KBM-7 (cell line): ENCODE measurements around the gene CEP112.

Experiments used
- DNase-seq: peaks from one replicate; pipeline ENCODE4 v3.0.0-alpha.2; 2015
- in situ Hi-C: fragments of 300-500 bp; cut with MboI; formaldehyde crosslinking; loops from 2 replicates; pipeline ENCODE4 v1.14.3; 2020; ENCODE audit warnings: low sequenced_read_pairs, low pct_unique_long_range_greater_than_20kb, mixed read lengths

CEP112 gene

DNA sequence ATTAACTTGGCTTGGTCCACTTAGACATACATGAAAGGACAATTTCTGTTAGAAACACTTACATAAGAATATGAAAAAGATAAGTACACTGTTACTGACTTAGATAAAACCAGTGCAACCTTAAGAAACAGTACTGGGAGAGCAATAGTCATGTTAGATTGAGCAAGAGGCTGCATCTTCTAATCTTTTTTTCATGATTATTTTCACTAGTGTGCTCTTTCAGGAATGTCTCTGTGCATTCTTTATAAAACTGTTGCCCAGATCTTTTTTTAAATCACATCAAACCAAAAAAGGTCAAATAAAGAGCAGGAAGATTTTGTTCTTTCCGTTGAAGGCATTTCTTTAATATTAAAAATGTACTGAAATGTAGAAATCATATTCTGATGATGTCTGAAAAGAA, 529.7 kb downstream of the CEP112 start:
- in situ Hi-C loops = no loop called here
- no peak for DNase-seq

DNA sequence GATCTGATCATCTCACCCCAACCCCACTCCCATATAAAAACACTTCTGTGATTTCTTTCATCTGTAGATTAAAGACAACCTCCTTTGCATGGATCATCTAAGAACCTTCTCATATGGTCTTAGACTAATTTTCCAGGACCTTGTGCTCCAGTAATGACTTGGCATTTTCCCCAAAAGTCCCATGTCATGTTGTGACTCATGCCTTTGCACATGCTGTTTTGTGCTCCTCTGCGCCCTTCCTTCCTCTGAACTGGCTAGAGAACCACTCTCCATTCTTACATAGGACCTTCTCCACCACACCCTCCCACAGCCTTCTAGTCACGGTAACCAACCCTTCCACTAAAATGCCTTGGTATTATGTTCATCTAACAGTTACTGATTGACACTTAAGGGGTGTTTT, 531.0 kb downstream of the CEP112 start:
- in situ Hi-C loops = no loop called here
- DNase-seq = no peak

DNA sequence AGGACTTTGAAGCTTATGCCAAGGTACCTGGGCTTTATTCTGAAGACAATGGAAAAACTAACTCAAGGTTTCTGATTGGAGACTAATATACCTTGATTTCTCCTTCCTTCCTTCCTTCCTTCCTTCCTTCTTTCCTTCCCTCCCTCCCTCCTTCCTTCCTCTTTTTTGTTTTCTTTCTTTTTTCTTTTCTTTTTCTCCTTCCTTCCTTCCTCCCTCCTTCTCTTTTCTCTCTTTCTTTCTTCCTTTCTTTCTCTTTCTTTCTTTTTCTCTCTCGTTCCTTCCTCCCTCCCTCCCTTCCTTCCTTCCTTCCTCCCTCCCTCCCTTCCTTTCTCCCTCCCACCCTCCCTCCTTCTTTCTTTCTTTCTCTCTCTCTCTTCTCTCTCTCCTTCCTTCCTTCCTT, 531.9 kb downstream of the CEP112 start:
- DNase-seq = no peak
- in situ Hi-C loops = no loop called here

DNA sequence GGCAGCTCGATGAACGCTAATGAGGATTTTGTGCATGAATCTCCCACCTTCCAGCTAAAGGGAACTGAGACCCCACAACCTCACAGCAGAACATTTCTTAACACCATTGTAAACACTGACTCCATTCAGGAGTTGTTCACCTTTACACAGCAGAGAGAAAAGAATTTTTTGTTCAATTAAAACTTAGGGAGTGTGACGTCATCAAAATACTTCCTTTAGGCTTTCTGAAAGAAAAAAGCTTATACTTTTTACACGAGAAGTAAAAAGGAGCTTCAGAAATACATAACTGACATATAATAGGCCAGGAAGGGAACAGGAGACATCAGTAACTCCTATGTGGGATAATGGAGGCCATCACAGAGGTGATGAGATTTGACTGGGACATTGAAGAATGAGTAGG, 532.4 kb downstream of the CEP112 start:
- in situ Hi-C loops = no loop called here
- no peak for DNase-seq

DNA sequence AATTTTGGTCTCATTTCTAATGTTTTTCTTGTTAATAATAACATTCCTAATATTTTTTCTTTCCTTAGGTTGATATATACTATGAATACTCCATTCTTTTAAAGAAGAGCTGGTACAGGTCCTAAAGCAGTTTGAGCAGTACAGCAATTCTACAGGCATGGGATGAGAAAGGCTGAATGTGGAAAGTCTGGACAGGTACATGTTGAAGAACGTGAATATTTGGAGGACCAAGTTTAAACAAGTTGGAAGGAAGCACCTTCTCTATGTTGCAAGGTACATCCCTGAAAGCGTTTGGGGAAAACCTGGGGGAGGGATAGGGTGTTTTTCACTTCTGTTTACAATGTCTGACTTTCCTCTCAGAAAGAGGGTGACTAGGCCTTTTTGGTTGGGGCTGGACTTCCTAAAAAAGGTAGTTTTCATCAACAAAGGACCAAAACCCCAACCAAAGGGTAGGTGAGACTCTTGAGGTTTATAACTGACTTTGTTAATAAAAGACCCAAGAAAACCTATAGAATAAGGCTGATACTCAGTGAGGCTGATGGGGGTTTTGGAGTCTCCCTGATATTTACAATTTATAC, 534.6 kb downstream of the CEP112 start:
- DNase-seq = no peak
- in situ Hi-C loops = no loop called here

DNA sequence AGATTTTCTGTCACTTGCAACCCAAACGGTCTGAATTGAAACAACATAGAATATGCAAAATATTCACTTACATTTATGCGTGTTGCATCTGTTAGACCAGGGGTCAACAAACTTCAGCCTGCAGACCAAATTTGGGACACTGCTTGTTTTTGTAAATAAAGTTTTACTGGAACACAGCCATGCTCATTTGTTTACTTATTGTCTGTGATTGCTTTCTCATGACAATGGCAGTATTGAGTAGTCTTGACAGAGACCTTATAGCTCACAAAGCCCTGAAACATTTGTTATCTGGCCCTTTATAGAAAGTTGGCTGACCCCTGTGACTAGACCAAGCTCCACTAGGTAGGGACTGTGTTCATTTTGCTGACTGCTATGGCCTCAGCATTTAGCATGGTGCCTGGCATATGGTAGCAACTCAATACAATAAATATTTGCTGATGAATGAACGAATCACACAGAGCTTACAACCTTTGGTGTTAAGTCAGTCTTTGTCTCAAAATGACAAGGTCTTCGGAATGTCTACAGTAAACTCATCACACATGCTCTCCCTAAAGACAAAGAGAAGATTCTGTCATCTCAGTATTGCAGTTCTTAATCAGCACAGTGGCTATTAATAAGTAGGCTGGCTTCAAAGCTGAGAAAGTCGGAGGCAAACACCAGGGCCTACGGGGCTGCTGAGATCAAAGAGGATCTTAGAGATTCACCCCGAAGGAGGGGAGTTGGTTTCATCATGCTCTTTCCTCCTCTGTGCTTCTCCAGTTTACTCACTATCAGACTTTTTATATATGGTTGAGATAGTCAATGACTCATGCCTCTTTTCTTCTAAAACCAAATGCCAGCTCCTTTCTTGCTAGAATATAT, 535.3 kb downstream of the CEP112 start:
- in situ Hi-C loops = no loop called here
- no peak for DNase-seq

DNA sequence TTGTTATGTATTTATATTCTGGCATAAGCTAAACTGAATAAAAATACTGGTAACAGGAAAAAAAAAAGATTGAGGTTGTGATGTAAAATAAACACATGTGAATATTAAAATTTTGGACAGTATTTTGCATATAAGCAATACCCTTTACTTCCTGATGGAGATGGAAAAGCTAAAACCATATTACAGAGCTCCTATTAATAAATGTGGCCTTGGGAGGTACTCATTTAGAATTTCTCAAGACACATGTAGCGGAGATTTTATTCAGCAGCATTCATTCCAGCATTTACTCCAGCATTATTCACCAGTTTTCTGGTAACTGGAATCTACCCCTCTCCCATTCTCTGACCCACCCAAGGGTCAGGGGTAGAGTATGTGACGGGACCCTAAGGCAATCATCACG, 536.2 kb downstream of the CEP112 start:
- no peak for DNase-seq

DNA sequence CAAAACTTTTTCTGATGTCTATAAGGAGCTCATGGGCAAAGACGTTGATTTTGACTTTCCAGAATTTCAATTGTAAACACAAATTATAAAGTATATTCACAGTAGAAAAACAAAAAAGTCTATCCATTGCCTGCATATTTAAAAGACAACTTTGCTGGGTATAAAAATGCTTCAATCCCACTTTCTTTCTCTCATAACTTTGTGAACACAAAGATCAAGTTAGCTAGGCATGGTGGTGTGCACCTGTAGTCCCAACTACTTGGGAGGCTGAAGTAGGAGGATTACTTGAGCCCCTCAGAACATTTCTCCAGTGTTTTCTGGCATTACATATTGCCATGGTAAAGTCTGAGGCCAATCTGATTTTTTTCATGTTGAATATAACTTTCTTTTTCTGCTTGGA, 547.4 kb downstream of the CEP112 start:
- in situ Hi-C loops = no loop called here
- DNase-seq = no peak

More for the DNA sequence above, 536.2 kb downstream of the CEP112 start:
- in situ Hi-C loops = no loop called here

DNA sequence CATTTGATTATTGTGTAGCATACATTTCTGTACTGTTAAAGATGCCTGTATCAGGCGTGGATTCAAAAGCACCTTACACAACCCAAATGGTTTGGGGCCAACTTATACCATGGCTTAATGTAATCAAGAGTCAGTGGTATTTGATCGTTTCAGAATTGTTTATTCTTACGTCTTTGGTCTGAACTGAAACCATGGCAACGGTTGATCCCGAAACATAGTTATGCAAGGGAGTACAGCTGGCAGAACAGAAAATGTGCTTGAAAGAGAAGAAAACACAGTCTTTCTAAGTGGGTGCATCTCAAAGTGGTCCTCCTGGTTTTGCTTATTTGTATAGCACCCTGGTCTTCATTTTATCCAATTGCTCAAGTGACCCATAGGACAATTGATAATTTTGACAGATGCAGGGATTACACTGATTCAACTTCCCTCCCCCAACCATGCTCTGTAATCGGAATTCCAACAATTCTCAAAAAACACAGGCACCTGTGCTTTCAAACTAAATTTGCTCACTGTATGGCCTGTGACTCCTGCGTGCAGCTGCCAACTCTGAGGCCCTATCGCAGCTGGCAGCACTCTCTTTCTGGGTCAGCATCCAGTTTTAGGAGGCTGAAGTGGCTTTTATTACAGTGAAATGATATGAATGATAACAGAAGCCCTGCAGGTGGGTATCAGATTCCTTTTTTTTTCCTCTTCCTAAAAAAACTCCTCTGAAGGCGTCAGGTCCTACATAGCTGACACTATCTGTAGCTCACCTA, 553.5 kb downstream of the CEP112 start:
- in situ Hi-C loops = no loop called here
- DNase-seq = no peak

DNA sequence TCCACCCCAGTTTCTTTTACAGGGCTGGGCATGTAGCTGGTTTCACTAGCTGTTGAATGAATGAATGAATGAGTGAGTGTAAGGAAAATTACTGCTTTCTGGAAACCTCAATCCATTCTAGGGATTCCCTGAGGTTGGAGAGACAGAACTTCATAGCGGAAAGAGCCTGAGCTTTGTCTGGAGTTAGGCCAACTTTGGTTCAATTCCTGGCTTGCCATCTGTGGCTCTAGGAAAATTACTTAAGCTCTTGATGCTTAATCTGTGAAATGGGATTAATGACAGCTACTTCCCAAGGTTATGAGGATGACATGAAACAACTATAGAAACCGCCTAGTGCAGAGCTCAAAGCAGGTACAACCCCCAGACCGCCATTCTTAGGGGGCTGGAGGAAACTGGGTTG, 554.1 kb downstream of the CEP112 start:
- no peak for DNase-seq
- in situ Hi-C loops = no loop called here

DNA sequence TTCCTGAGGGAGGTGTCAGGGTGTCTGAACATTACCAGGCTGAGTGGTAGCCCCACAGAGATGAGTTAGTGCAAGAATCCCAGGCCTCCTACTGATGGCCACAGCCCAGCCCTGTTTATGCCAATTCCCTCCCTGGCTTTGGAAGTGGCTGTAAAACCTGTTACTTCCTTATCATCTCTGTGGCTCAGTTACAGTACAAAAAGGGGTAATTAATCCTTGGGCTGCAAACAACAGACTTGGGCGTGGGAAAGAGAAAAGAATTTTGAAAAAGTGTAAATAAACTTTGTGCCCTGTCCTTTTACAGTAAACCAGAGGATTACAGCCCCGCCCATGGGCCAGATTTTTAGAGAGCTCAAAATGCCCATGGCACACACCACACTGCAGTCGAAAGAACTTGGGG, 557.4 kb downstream of the CEP112 start:
- in situ Hi-C loops = no loop called here
- DNase-seq = no peak

DNA sequence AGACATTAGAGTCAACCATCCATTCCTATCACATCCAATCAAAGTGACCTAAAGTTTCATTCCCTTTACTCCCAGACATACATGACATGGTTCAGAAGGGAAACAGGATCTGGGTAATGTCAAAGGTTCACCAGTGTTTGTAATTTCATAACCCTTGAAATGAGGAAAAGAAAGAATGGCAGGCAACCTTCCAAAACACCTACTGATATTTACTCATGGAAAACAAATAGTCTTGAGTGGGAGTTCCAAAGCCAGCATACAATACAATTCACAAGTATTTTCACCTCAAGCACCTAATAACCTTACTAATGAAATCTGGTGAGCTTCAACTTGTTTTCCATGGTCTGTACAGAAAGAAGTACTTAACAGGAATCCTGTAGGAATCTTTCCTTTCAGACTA, 557.9 kb downstream of the CEP112 start:
- in situ Hi-C loops = no loop called here
- DNase-seq = no peak

DNA sequence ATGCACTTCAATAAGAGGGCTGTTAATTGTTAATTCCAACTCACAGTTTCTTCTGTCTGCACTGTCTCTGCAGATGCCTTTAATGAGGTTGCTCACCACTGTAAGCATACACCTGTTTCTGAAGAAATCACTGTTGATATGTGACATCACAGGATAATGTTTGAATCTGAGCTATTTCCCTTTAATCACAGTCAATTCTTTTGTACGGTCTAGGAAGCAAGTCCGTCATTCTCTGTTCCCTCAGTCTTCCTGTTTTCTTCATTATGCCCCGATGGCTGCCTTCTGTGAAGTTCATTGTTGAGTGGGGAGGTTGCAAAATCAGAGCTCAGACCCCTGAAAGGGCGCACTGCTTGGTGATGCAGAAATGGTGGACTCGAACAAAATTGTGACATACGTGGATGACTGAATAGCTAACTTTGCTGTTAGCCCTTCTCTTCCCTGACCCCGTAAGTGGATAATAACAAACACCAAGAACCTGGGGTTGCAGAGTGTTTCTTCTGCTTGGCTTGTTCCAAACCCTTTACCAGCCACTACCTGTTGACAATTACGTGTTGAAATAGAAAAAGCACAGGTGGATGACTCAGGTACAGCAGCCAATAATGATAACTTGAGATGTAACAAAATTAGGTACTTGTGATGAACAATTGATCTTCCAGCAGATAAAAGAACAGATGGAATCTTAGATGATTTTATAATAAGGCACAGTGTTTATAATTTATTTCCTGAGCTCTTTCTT, 558.6 kb downstream of the CEP112 start:
- in situ Hi-C loops = no loop called here

DNA sequence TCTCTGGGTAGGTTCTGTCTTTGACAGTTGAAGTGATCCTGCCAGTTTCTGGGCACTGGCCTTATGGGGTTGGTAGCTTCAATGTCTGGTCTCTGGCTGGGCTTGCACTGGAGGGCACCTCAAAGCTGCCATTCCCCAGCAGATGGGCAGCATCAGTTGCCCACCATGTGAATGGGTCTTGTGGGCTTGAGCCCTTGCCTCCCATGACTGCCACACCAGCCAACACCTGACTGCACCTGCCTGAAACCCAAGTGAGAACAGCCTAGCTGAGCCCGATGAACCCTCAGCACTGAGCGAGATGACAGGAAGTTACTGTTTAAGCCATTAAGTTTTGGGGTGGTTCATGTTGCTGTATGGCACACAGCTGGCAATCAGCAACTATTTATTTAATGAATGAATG, 561.4 kb downstream of the CEP112 start:
- no peak for DNase-seq
- in situ Hi-C loops = no loop called here

More for the DNA sequence above, 558.6 kb downstream of the CEP112 start:
- no peak for DNase-seq

DNA sequence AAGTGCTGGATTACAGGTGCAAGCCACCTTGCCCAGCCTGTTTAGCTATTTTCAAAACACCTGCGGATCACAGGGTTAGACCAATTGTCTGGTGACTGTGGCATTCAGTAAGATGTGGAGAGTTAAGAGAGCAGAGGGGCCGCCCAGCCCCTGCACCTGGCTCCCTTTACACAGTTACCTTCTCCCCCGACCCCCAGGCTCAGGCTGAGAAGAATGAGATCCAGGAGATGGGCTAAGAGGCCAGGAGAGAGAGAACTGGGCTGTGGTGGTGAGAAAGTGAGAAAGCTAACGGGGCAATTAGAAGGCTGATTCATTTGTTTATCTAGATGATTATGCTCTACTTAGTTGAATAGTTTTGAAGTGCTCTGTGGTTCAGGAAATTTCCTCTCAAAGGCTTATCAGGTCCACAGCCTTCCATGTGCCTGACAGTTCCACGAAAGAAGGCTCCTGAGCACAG, 562.7 kb downstream of the CEP112 start:
- in situ Hi-C loops = no loop called here
- no peak for DNase-seq

DNA sequence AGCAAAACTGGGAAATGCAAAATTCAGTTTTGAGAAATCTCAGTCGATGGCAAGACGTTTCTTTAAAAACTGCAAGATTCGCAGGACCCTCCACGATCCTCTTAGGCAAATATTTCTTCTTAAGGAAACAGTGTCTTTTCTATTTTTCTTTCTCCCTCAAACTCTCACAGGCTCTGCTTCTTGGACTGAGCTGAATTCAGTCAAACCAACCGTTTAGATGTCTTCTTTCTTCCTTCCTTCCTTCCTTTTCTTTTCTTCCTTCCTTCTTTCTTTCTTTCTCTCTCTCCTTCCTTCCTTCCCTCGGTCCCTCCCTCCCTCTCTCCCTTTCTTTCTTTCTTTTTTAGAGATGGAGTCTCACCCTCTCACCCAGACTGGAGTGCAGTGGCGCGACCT, 563.3 kb downstream of the CEP112 start:
- in situ Hi-C loops = no loop called here
- no peak for DNase-seq

DNA sequence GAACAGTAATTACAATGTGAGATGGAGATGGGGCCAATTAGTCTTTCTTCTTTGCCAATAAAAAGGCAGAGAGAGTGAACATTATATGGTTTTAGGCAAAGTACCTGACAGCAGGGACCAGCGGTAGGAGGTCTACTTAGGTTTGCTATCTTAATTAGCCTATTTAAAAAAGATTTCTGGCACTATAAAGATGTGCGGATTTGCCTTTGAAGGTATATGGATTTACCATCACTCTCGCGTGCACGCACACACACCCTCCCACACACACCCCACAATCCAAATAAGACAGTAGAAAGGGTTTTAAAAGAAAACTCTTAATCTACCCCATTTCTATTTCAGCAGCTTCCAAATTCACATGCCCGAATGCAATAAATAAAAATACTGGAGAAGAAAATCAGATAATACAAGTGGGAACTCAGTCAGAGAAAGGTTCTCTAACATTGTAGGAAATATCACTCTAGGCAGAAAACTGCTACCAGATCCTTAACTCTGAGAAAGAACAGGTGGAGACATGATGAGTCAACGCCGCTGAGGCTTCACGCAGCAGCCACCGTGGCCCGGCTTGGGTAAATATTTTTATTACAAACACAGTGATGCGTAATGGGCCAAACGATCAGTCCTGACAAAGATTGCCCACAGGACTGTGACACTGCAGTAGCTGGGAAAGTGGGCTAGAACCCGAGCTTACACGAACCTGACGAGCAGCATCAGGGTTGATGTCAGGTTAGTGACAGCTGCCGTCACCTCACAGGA, 563.9 kb downstream of the CEP112 start:
- DNase-seq = no peak
- in situ Hi-C loops = no loop called here

DNA sequence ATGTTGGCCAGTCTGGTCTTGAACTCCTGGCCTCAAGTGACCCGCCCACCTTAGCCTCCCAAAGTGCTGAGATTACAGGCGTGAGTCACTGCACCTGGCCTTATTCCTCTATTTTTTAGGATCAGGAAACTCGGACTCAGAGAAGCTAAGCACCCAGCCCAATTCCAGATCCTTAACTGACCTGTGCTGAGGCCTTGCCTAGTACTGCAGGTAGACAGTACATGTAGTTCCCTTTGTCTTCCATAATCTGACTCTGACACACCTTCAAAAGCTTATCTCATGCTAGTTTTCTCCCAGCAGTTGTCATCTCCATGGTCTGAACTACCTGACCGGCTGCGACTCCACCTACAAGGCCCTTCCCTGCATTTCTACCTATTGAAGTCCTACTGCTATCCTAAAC, 564.8 kb downstream of the CEP112 start:
- in situ Hi-C loops = no loop called here
- no peak for DNase-seq

DNA sequence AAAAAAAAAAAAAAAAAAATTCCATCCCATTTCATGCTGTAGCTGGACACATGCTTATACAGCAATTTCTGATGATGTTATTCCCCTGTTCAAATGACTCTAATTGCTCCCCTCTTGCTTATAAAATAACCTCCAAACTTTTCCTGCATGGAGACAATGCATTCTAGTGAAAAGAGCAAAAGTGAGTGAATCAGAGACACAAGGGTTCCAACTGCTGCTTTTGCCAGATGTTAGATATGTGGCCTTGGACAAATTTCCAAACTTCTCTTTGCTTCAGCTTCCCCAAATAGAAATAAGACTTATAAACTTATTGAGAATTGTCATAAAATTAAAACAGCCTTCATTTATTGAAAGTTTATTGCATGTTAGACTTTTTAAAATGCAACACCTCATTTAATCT, 565.5 kb downstream of the CEP112 start:
- no peak for DNase-seq
- in situ Hi-C loops = no loop called here
